Measurements from ENCODE around the gene HIVEP3.

The HIVEP3 gene

GRCh38 chr1:41807390-41807789 is 111.3 kb downstream of the HIVEP3 start:
- Histone ChIP-seq H3K27ac (no peak overlapping the region), H3K36me3 (ENCODE audit: control insufficient read depth, insufficient read depth, low read length) (no peaks in the 10 kb centered on the region), H3K79me2 (no peaks in the 10 kb centered on the region), H3K4me1 (no peaks in the 10 kb centered on the region), H3K27me3 (ENCODE audit: control insufficient read depth, insufficient read depth, low read length) (no peaks in the 10 kb centered on the region), H2AFZ (no peak overlapping the region), H3K4me3 (ENCODE audit: low read depth, low read length) (no peak overlapping the region), H3K9me3 (ENCODE audit: control insufficient read depth, low read length) (no peaks in the 10 kb centered on the region), H3K4me2 (ENCODE audit: low read length) (no peak overlapping the region), H3K9ac (no peak overlapping the region)
- no peak for TF ChIP-seq CTCF (IDR thresholded peaks at IDR 0.05)

GRCh38 chr1:41806472-41807155 is 112.1 kb downstream of the HIVEP3 start:
- Histone ChIP-seq H3K4me1 (no peaks in the 10 kb centered on the region), H3K9me3 (ENCODE audit: control insufficient read depth, low read length) (no peaks in the 10 kb centered on the region), H3K27ac (no peak overlapping the region), H3K9ac (no peak overlapping the region), H3K4me2 (ENCODE audit: low read length) (no peak overlapping the region), H2AFZ (no peak overlapping the region), H3K36me3 (ENCODE audit: control insufficient read depth, insufficient read depth, low read length) (no peaks in the 10 kb centered on the region), H3K79me2 (no peaks in the 10 kb centered on the region), H3K4me3 (ENCODE audit: low read depth, low read length) (no peak overlapping the region), H3K27me3 (ENCODE audit: control insufficient read depth, insufficient read depth, low read length) (no peaks in the 10 kb centered on the region)
- no peak for TF ChIP-seq CTCF (IDR thresholded peaks at IDR 0.05)

- Histone ChIP-seq H3K4me2 (ENCODE audit: low read length) (no peak overlapping the region), H3K27ac (no peak overlapping the region), H3K9ac (no peak overlapping the region), H3K27me3 (ENCODE audit: control insufficient read depth, insufficient read depth, low read length) (no peaks in the 10 kb centered on the region), H3K4me1 (no peaks in the 10 kb centered on the region), H3K9me3 (ENCODE audit: control insufficient read depth, low read length) (no peaks in the 10 kb centered on the region), H3K4me3 (ENCODE audit: low read depth, low read length) (no peak overlapping the region), H2AFZ (no peak overlapping the region), H3K79me2 (no peaks in the 10 kb centered on the region), H3K36me3 (ENCODE audit: control insufficient read depth, insufficient read depth, low read length) (no peaks in the 10 kb centered on the region)
- no peak for TF ChIP-seq CTCF (IDR thresholded peaks at IDR 0.05)
These were observed 112.8 kb downstream of the HIVEP3 start for GRCh38 chr1:41805771-41806471.

GRCh38 chr1:41804176-41804575 is 114.5 kb downstream of the HIVEP3 start:
- H3K27me3 ChIP-seq (ENCODE audit: control insufficient read depth, insufficient read depth, low read length), result no peaks in the 10 kb centered on the region
- no peaks in the 10 kb centered on the region for H3K4me1 ChIP-seq
- H3K79me2 ChIP-seq, result no peaks in the 10 kb centered on the region
- no peak overlapping the region for H3K27ac ChIP-seq
- H3K36me3 ChIP-seq (ENCODE audit: control insufficient read depth, insufficient read depth, low read length), result no peaks in the 10 kb centered on the region
- no peak overlapping the region for H3K4me3 ChIP-seq (ENCODE audit: low read depth, low read length)
- no peak overlapping the region for H3K9ac ChIP-seq
- no peak for TF ChIP-seq CTCF (IDR thresholded peaks at IDR 0.05)
- no peak overlapping the region for H3K4me2 ChIP-seq (ENCODE audit: low read length)
- H2AFZ ChIP-seq, result no peak overlapping the region
- no peaks in the 10 kb centered on the region for H3K9me3 ChIP-seq (ENCODE audit: control insufficient read depth, low read length)

Data from parathyroid adenoma (tissue), 2 donors.